ENCODE data around the gene AAK1. TPM values are rescaled to one million over a fixed set of nuclear protein-coding genes. Genes with fewer than 3 reads are reported as not detected.
"Not testable (repeated sequence)": the region's sequence is repeated elsewhere in the genome, so short reads cannot be mapped to it uniquely, and the experiment has no call there.

The AAK1 gene
- total RNA-seq, 1 donor from 2014 or later = 43.4 TPM

DNA sequence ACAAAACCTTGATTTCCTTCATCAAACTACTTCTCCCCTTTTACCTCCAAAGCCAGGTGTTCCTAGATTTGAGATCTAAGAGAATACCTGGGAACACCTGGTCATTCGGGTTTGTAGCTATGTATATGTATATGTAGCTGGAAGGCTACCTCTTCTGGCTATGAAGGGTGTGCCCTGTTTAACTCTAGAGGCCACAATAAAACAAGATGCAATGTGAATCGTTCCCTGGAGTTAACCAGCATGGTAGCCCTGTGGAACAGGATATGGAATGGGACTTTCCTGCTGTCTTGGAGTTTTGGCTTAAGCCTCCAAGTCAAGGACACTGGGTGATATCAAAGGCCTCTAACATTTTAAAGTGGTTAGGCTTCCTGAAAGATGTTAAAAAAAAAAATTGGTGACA is 188.6 kb downstream of the AAK1 start:
- DNase-seq (ENCODE audit: low spot score, unreplicated experiment) = no peak
- peaks cover 37% of the 10 kb centered on the region for H3K27me3 Mint-ChIP-seq
- no peak overlapping the region for H3K4me3 Mint-ChIP-seq (ENCODE audit: low read depth)
- no peaks in the 10 kb centered on the region for H3K9me3 Mint-ChIP-seq (ENCODE audit: low read depth)
- no peak overlapping the region for H3K27ac Mint-ChIP-seq
- H3K36me3 Mint-ChIP-seq (ENCODE audit: insufficient read depth) = no peaks in the 10 kb centered on the region
- peaks cover 23% of the 10 kb centered on the region for H3K4me1 Mint-ChIP-seq (ENCODE audit: low read depth)
- TF ChIP-seq CTCF (IDR thresholded peaks at IDR 0.05; ENCODE audit: unreplicated experiment) = no peak

- Mint-ChIP-seq H3K9me3 (ENCODE audit: low read depth) (no peaks in the 10 kb centered on the region), H3K27ac (no peak overlapping the region), H3K4me1 (ENCODE audit: low read depth) (peaks cover 23% of the 10 kb centered on the region), H3K36me3 (ENCODE audit: insufficient read depth) (no peaks in the 10 kb centered on the region), H3K4me3 (ENCODE audit: low read depth) (no peak overlapping the region), H3K27me3 (peaks cover 40% of the 10 kb centered on the region)
- no peak for TF ChIP-seq CTCF (IDR thresholded peaks at IDR 0.05; ENCODE audit: unreplicated experiment)
- no peak for DNase-seq (ENCODE audit: low spot score, unreplicated experiment)
Measured at GRCh38 chr2:69453475-69454129, 189.9 kb downstream of the AAK1 start.

GRCh38 chr2:69452687-69453086 is 190.9 kb downstream of the AAK1 start:
- Mint-ChIP-seq H3K36me3 (ENCODE audit: insufficient read depth) (peaks cover 2% of the 10 kb centered on the region), H3K4me1 (ENCODE audit: low read depth) (peaks cover 23% of the 10 kb centered on the region), H3K9me3 (ENCODE audit: low read depth) (peaks cover 2% of the 10 kb centered on the region), H3K27me3 (peaks cover 37% of the 10 kb centered on the region), H3K4me3 (ENCODE audit: low read depth) (no peak overlapping the region), H3K27ac (no peak overlapping the region)
- TF ChIP-seq CTCF (IDR thresholded peaks at IDR 0.05; ENCODE audit: unreplicated experiment) = no peak
- no peak for DNase-seq (ENCODE audit: low spot score, unreplicated experiment)

DNA sequence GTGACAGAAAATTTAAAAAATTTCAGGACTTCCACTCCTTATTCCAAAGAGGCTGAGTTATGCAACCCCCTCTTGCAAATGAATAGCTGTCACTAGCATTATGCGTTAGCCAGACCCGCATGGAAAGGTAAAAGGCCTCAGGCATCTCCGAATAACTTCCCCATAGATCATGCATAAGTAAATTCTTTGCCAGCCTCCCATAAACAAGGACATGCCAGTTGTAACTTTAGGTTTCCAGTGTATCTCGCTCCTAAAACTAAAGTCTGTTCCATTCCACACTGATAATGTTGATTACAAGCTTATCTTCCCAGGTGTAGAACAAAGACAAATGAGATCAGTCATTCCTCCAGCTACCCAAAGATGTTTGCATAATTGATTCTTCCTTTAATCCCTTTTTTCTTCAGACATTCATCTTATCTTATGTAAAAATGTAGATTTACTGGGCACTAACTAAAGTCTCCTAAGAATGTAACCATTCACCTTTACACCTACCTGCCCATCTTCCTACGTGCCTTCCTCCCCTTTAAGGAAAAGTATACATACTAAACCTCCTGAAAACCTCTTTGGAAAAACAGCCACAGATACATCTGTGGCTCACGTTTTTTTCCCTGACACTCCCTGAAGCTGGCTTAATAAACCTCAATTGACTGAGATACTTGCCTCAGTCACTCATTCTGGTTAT is 192.7 kb downstream of the AAK1 start:
- no peak overlapping the region for H3K27ac Mint-ChIP-seq
- TF ChIP-seq CTCF (IDR thresholded peaks at IDR 0.05; ENCODE audit: unreplicated experiment) = no peak
- H3K4me3 Mint-ChIP-seq (ENCODE audit: low read depth) = no peak overlapping the region
- H3K4me1 Mint-ChIP-seq (ENCODE audit: low read depth) = peaks cover 23% of the 10 kb centered on the region
- H3K36me3 Mint-ChIP-seq (ENCODE audit: insufficient read depth) = peaks cover 2% of the 10 kb centered on the region
- no peak for DNase-seq (ENCODE audit: low spot score, unreplicated experiment)
- H3K27me3 Mint-ChIP-seq = peaks cover 32% of the 10 kb centered on the region
- H3K9me3 Mint-ChIP-seq (ENCODE audit: low read depth) = peaks cover 3% of the 10 kb centered on the region

DNA sequence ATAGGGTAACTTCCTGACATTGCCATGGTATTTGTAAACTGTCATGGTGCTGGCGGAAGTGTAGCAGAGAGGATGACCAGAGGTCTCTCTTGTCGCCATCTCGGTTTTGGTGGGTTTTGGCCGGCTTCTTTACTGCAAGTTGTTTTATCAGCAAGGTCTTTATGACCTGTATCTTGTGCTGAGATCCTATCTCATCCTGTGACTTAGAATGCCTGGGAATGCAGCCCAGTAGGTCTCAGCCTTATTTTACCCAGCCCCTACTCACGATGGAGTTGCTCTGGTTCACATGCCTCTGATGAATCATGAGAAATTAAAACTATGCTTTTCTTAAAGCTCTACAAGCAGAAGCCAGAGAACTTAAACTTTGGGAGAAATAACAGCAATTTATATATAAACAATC is 193.6 kb downstream of the AAK1 start:
- no peak for DNase-seq (ENCODE audit: low spot score, unreplicated experiment)
- Mint-ChIP-seq H3K4me1 (ENCODE audit: low read depth) (peaks cover 23% of the 10 kb centered on the region), H3K27me3 (peaks cover 28% of the 10 kb centered on the region), H3K4me3 (ENCODE audit: low read depth) (no peak overlapping the region), H3K36me3 (ENCODE audit: insufficient read depth) (peaks cover 2% of the 10 kb centered on the region), H3K27ac (no peak overlapping the region), H3K9me3 (ENCODE audit: low read depth) (peaks cover 3% of the 10 kb centered on the region)
- no peak for TF ChIP-seq CTCF (IDR thresholded peaks at IDR 0.05; ENCODE audit: unreplicated experiment)

GRCh38 chr2:69443673-69444072 is 199.9 kb downstream of the AAK1 start:
- H3K9me3 Mint-ChIP-seq (ENCODE audit: low read depth); DNase-seq (ENCODE audit: low spot score, unreplicated experiment); H3K27ac Mint-ChIP-seq; H3K27me3 Mint-ChIP-seq; H3K4me3 Mint-ChIP-seq (ENCODE audit: low read depth); H3K36me3 Mint-ChIP-seq (ENCODE audit: insufficient read depth); H3K4me1 Mint-ChIP-seq (ENCODE audit: low read depth): not testable (repeated sequence)

DNA sequence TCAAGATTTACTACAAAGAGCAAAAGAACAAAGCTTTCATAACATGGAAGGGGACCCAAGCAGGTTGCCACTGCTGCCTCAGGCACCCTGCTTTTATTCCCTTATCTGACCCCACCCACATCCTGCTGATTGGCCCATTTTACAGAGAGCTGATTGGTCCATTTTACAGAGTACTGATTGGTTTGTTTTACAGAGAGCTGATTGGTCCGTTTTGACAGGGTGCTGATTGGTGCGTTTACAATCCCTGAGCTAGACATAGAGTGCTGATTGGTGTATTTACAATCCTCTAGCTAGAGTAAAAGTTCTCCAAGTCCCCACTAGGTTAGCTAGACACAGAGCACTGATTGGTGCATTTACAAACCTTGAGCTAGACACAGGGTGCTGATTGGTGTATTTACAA is 204.0 kb downstream of the AAK1 start:
- not testable (repeated sequence) for H3K27me3 Mint-ChIP-seq; H3K27ac Mint-ChIP-seq; H3K4me3 Mint-ChIP-seq (ENCODE audit: low read depth); H3K9me3 Mint-ChIP-seq (ENCODE audit: low read depth); DNase-seq (ENCODE audit: low spot score, unreplicated experiment); H3K36me3 Mint-ChIP-seq (ENCODE audit: insufficient read depth)
- H3K4me1 Mint-ChIP-seq (ENCODE audit: low read depth) = peaks cover 17% of the 10 kb centered on the region
